Measurements from ENCODE around the gene NOMO2. TPM values are rescaled to one million over a fixed set of nuclear protein-coding genes. Genes with fewer than 3 reads are reported as not detected.

Gene NOMO2
- total RNA-seq, 6 experiments from 2014 or later, result 53.6 to 88.5 (median 71.4) TPM

Small RNAs within 50 kb of the gene (microRNA-seq; reads per million reads assigned to microRNA genes)
- gene MIR3179-3 (0 reads per million in 2 donors), gene MIR3179-4 (0 reads per million in 2 donors), gene MIR3180-3 (0 reads per million in 2 donors), gene MIR3670-3 (0 reads per million in 2 donors), gene MIR3670-4 (0 reads per million in 2 donors), gene MIR6770-3 (0 reads per million in 2 donors)

Small RNAs within 50 kb of the gene (small RNA-seq; reads per million reads assigned to genes)
- gene MIR3179-3 (0 reads per million in 2 experiments), gene MIR3179-4 (0 reads per million in 2 experiments), gene MIR3180-3 (0 reads per million in 2 experiments), gene MIR3670-3 (0 reads per million in 2 experiments), gene MIR3670-4 (0 reads per million in 2 experiments), gene MIR6770-3 (0 reads per million in 2 experiments), gene RF00019 (0 reads per million in 2 experiments)

Other genes with a start within 250 kb of the NOMO2 start
- 1 to 10 TPM in 1 of 6 experiments, under 1 TPM in 2, not detected in 3; 0.13 to 4.3 (median 0.88) TPM for gene NPIPA8, start 225.4 kb downstream of the NOMO2 start, total RNA-seq
- 100 to 1,000 TPM; 413 to 736 (median 445) TPM for gene RPS15A, start 228.2 kb upstream of the NOMO2 start, total RNA-seq
- 100 to 1,000 TPM; 103 to 160 (median 109) TPM for gene ARL6IP1, start 239.5 kb upstream of the NOMO2 start, total RNA-seq

All from right lobe of liver (tissue), 5 donors.